Measurements from ENCODE around the gene SLC35A4.

DNA sequence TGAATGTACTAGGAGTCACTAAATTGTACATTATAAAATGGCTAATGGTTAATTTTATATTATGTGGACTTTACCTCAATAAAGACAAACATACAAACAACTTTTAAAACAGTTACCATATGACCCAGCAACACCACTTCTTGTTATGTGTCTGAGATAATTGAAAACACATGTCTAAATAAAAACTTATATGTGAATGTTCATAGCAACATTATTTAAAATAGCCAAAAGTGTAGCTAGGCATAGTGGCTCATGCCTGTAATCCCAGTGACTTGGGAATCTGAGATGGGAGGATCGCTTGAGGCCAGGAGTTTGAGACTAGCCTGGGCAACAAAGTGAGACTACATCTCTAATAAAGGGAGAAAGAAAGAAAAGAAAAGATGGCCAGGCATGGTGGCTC lies 22.9 kb downstream of the SLC35A4 start:
- TF ChIP-seq CBX8 (IDR thresholded peaks at IDR 0.05; ENCODE audit: borderline replicate concordance, low read depth, low read length), result no peak
- TF ChIP-seq, protein P1, sequence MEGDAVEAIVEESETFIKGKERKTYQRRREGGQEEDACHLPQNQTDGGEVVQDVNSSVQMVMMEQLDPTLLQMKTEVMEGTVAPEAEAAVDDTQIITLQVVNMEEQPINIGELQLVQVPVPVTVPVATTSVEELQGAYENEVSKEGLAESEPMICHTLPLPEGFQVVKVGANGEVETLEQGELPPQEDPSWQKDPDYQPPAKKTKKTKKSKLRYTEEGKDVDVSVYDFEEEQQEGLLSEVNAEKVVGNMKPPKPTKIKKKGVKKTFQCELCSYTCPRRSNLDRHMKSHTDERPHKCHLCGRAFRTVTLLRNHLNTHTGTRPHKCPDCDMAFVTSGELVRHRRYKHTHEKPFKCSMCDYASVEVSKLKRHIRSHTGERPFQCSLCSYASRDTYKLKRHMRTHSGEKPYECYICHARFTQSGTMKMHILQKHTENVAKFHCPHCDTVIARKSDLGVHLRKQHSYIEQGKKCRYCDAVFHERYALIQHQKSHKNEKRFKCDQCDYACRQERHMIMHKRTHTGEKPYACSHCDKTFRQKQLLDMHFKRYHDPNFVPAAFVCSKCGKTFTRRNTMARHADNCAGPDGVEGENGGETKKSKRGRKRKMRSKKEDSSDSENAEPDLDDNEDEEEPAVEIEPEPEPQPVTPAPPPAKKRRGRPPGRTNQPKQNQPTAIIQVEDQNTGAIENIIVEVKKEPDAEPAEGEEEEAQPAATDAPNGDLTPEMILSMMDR (IDR thresholded peaks at IDR 0.05; ENCODE audit: control extremely low read depth in 1 of 3, insufficient read depth in 1 of 3, low read depth in 1 of 3, low read length in 3 of 3), result no peak
- TF ChIP-seq RAD21 (IDR thresholded peaks at IDR 0.05 in 1 of 2, conservative IDR thresholded peaks at IDR 0.05 in 1 of 2; ENCODE audit: low read depth in 2 of 2, low read length in 2 of 2), result no peak
- no peak for TF ChIP-seq POLR2AphosphoS5 (IDR thresholded peaks at IDR 0.05; ENCODE audit: low read depth, low read length)
- no peak for TF ChIP-seq CEBPB (IDR thresholded peaks at IDR 0.05; ENCODE audit: low read depth, low read length)
- no peak for TF ChIP-seq ZNF274 (IDR thresholded peaks at IDR 0.05; ENCODE audit: borderline replicate concordance, extremely low read depth, low read length)
- TF ChIP-seq BRCA1 (IDR thresholded peaks at IDR 0.05; ENCODE audit: low read depth, low read length), result no peak
- TF ChIP-seq CHD2 (IDR thresholded peaks at IDR 0.05; ENCODE audit: low read length), result no peak
- TF ChIP-seq TBP (IDR thresholded peaks at IDR 0.05; ENCODE audit: low read depth, low read length), result no peak
